Astrocyte of the hippocampus (primary cell): Measurements from ENCODE around the gene INTS11.
A peak's percentile ranks its signal among the peaks of the same experiment; 100 is the strongest.
"Not testable (repeated sequence)": the region's sequence is repeated elsewhere in the genome, so short reads cannot be mapped to it uniquely, and the experiment has no call there.

Source experiments
- DNase-seq: peaks from one replicate; pipeline ENCODE4 v3.0.0; 2011; ENCODE audit warnings: low read depth, low spot score

The INTS11 gene

GRCh38 chr1:1324524-1325287 lies at the start of gene INTS11, which contains the start of gene CPTP:
TSS of gene INTS11 (minus strand) at chr1:1324660. CDS start at chr1:1324608, 52 bp downstream.
TSS of gene CPTP (plus strand) at chr1:1324802. CDS start at chr1:1326911, 2,109 bp downstream.
- DNase-seq, result peak; percentile 97

GRCh38 chr1:1373815-1374588 lies 49.5 kb upstream of the INTS11 start:
- no peak for DNase-seq

DNA sequence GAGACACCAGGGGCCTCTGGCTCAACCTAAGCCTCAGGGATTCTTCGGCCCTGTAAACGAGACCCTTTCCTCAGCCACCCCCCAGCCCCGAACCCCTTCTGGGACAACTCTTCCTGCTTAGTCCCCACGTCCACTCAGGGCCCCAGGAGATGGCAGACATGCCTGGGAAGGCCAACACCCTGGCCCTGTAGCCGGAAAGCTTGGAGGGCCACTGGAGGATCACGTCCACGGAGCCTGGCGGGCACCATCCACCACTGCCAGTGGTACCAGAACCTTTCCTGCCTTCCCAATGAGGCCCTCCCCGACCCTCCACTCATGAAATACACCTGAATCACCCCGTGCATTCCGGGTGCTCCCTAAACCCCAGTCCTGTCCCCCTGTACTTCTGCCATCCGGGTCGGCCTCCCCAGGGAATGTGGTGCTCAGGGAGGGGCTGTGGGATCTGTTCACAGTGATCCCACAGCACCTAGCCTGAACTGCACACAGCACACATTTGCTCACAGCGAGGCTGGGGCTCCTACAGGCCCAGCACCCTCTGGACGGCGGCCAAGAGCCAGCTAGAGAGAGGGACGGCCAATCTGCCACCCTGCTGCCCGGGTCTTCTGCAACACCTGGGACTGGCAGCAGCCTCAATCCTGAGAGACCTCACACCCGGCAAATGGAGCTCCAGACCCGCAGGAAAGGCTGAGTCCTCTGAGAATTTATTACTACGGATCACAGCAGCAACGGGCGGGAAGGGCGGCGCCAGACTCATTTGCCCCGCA lies 48.8 kb upstream of the INTS11 start:
- no peak for DNase-seq

DNA sequence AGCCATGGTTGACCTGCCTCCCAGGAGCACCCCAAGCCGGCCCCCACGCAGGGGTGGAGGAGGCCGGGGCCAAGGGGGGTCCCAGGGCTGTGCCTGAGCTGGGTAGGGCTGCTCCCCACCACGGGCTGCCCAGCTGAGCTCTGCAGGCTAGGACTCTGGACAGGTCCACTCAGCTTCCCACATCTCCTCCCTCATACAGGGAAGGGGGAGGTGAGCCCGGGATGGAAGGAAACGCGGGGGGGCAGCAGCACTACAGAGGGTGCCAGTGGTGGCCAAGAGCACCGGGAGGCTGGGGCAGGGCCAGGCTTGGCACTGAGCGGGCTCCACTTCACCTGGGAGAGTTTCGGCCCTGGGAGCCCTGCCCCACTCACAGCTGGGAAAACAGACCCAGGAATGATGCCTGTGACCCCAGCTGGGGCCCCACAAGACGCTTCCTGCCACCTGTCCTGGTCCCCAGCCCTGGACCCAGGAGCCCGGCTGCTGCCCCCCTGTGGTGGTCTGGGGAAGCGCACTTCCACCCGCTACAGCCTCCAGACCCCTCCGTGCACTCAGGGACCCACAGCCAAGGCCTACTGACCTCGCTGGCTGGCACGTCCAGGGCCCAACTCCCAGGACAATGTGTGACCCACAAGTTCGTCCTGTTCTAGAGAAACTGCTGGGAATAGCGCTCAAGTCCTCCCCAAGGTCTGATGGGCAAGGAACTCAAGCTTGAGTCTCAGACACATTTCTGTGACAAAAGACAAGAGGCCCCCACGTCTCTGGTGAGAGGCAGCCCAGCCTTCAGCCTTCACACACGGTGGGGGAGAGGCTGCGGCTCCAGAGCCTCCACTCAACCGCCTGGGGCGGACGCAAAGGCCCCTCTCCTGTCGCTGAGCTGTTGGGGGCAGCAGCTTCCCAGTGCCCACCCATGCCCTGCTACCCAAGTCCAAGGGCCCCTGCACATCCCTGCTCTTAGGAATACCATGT lies 47.6 kb upstream of the INTS11 start:
- DNase-seq, result peak; percentile 76

DNA sequence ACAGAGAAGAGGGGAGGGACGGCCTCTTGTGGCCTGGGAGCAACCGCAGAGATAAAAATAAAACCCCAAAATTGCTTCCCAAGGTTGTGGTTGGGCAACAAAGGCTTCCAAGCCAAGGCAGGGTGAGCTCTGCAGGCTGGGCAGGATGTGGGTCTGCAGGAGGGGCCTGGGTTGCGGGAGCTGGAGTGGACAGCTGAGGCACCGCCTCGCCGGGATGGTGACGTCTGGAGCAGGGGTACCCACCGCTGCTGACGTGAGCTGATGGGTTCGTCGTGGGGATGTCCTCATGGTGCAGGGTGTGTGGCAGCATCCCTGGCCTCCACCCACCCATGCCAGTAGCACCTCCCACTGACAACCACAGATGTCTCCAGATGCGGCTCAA lies 46.9 kb upstream of the INTS11 start:
- no peak for DNase-seq

GRCh38 chr1:1370771-1371300 lies 46.4 kb upstream of the INTS11 start:
- DNase-seq, result no peak

DNA sequence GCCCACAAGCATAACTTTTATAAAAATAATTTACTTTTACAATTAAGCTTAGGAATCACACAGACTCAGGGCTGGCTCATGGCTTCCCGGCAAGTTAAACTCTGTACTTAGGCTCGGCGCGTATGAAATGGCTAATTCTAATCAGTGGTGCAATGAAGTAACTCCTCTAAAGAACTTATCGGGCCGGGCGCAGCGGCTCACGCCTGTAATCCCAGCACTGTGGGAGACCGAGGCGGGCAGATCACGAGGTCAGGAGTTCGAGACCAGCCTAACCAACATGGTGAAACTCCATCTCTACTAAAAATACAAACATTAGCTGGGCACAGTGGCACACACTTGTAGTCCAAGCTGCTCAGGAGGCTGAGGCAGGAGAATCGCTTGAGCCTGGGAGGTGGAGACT lies 45.6 kb upstream of the INTS11 start:
- not testable (repeated sequence) for DNase-seq

DNA sequence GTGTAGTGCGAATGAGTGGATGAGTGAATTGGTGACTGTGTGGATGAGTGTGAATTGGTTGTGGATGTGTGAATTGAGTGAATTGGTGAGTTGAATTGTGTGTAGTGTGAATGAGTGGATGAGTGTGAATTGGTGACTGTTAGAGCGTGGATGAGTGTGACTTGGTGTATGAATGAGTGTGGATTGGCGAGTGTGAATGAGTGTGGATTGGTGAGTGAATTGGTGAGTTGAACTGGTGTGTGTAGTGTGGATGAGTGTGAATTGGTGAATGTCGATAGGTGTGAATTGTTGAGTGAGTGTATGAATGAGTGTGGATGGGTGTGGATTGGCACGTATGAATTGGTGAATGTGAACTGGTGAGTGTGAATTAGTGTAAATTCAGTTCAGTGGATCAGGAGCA lies 42.9 kb upstream of the INTS11 start:
- DNase-seq, result no peak

DNA sequence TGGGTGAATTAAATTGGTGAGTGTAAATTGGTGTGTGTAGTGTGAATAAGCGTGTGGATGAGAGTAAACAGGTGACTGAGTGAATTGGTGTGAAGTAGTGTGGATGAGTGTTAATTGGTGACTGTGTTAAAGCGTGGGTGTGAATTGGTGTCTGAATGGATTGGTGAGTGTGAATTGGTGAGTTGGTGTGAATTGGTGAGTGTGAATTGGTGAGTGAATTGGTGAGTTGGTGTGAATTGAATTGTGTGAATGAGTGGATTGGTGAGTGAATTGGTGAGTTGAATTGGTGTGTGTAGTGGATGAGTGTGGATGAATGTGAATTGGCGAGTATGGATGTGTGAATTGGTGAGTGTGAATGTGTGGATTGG lies 42.2 kb upstream of the INTS11 start:
- DNase-seq, result no peak

- DNase-seq, result no peak
These were observed 41.6 kb upstream of the INTS11 start for GRCh38 chr1:1365875-1366698.

DNA sequence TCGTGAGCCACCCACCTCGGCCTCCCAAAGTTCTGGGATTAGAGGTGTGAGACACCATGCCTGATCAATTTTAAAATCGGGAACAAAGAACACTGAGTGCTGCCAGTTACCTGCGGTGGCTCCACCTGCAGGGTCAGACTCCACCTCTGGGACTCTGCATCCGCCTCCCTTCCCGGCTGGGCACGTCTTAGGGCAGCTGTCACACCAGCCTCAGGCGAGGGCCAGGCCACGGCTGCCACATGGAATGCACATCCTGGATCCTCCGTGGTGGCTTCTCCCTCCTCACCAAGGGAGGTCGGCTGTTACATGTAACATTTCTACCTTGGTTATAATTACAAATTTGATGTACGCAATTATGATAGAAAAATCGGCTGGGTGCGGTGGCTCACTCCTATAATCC lies 39.8 kb upstream of the INTS11 start:
- DNase-seq, result no peak

GRCh38 chr1:1361982-1362423 lies 37.5 kb upstream of the INTS11 start:
- DNase-seq, result peak; percentile 85

DNA sequence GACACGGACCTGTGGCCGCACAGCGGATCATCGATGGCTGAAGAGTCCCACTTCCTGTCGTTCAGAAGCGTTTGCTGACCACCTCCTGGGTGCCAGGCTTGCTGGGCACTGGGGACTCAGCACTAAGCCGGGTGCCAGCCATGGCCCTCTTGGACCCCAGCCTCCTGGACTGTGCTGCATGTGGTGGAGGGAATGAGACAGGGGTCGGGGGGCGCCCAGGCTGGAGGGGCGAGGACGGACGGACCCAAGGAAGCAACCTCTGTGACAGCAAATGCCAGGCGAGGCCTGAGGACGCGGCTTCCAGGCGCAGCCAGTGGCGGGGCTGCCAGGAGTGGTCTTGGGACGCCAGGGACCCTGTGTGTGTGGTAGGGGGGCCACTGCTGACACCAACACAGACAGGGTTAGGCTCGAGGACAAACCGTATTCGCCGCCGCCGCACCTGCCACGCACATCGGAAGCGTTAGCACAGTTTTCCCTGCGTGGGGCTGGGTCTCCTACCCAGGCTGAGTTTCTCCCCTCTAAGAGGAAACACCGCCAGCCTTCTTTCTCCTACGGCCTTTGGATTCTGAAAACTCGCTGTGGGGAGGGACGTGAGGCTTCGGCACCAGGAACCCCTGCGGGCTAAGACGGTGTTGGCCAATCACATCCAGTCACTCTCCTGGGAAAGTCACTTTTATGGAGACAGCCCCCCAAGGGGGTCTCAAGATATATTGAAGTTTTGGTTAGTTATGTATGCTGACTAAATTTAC lies 36.9 kb upstream of the INTS11 start:
- DNase-seq, result no peak

DNA sequence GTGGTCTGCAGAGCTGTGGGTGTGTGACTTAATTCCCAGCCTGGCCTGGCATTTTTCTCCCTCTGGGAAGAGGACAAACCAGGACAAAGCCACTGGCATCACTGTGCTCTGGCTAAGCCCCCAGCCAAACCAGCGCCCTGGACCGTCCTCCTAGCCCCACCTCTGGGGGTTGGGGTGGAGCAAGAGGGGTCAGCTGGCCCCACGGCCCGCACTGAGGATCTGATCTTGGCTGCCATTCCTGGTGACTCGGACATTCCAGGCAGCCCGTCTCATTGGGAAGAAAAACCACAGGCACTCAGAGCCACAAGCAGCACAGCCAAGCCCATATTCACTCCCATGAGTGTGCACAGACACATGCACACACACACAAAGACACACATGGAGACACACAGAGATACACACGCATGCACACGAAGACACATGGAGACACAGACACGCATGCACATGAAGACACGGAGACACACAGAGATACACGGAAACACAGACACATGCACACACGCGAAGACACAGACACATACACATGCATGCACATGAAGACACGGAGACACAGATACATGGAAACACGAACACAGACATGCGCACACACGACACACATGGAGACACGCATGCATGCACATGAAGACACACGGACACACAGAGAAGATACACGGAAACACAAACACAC lies 36.2 kb upstream of the INTS11 start:
- peak; percentile 98 for DNase-seq

GRCh38 chr1:1359664-1360468 lies 35.4 kb upstream of the INTS11 start:
- DNase-seq, result peak; percentile 85

DNA sequence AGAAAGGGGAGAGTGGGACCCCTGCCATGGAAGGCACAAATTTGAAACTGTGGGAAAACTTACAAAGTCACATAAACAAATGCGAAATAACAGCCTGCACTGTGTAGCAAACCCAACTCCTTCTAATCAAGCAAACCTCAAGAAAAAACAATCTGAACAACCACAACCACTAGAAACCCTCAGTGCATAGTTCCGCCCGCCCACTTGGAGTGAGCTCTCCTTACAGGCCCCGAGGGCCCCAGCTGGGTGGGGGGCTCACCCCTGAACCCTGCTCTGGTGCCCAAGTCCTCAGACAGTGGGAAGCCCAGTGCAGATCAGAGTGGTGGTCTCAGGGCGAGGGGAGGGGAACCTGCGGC lies 34.8 kb upstream of the INTS11 start:
- peak; percentile 87 for DNase-seq

GRCh38 chr1:1358433-1359271 lies 34.2 kb upstream of the INTS11 start, which contains the start of gene MXRA8:
TSS of gene MXRA8 (minus strand) at chr1:1358555. CDS start at chr1:1358504, 51 bp downstream.
- peak; percentile 95 for DNase-seq
